IMR-90 (cell line): ENCODE results near the gene CLTRN. TPM values are rescaled to one million over a fixed set of nuclear protein-coding genes. Genes with fewer than 3 reads are reported as not detected.

Experiments
- ATAC-seq: fragments of 200-7000 bp; cut with Tn5 transposase; 2 replicates; pipeline ENCODE4 v1.9.1; 2020; ENCODE audit warnings: low read depth, mild to moderate bottlenecking, moderate library complexity
- Bru-seq: library from RNA; stranded (reverse); fragments of 400-500 nt; gene quantifications from one replicate; lab custom pipeline; 2021; lab: Mats Ljungman, UMichigan
- BruChase-seq, 2 experiments: library from RNA; stranded (reverse); fragments of 400-500 nt; gene quantifications; one replicate each; lab custom pipeline; 2021; lab: Mats Ljungman, UMichigan
- BruUV-seq: library from RNA; stranded (reverse); fragments of 400-500 nt; replicated peaks from 2 replicates; lab custom pipeline; 2021; lab: Mats Ljungman, UMichigan
- CTCF ChIA-PET: fragments of 300-600 bp; formaldehyde crosslinking; extraction: SDS; loops from one replicate; lab custom pipeline; 2021; ENCODE audit warnings: antibody characterized with exemption; lab: Yijun Ruan, JAX
- POLR2A ChIA-PET: fragments of 300-600 bp; sonication (Branson Sonifier 250); formaldehyde crosslinking; loops from one replicate; lab custom pipeline; 2022; ENCODE audit warnings: antibody characterized with exemption; ENCODE audit not compliant: unreplicated experiment; lab: Charles Lee
- DNase-seq: peaks from one replicate; pipeline ENCODE4 v3.0.0; 2013
- H2AFZ ChIP-seq: replicated peaks from 2 replicates; pipeline ENCODE3; 2013; ENCODE audit warnings: low read length, mild to moderate bottlenecking; ENCODE audit not compliant: poor library complexity
- H2AK5ac ChIP-seq: 2 replicates; pipeline ENCODE4 v1.6.1; 2013; ENCODE audit warnings: low read depth, low read length, inconsistent platforms
- H2AK9ac ChIP-seq: replicated peaks from 2 replicates; pipeline ENCODE3; 2013; ENCODE audit warnings: mild to moderate bottlenecking, low read depth, low read length, moderate library complexity; ENCODE audit not compliant: poor library complexity
- H2BK120ac ChIP-seq: 2 replicates; pipeline ENCODE4 v1.6.1; 2013; ENCODE audit warnings: low read depth, low read length, inconsistent platforms
- H2BK15ac ChIP-seq: 3 replicates; pipeline ENCODE4 v1.6.1; 2013; ENCODE audit warnings: low read depth, low read length, inconsistent platforms
- H2BK20ac ChIP-seq: 2 replicates; pipeline ENCODE4 v1.6.1; 2013; ENCODE audit warnings: low read depth, mild to moderate bottlenecking, inconsistent platforms, low read length, moderate library complexity
- H2BK5ac ChIP-seq: 2 replicates; pipeline ENCODE4 v1.6.1; 2013; ENCODE audit warnings: mild to moderate bottlenecking, low read depth, low read length, inconsistent platforms; ENCODE audit not compliant: poor library complexity, severe bottlenecking
- H3K14ac ChIP-seq: replicated peaks from 2 replicates; pipeline ENCODE4 v1.6.1; 2013; ENCODE audit warnings: low read depth, low read length, inconsistent platforms
- H3K18ac ChIP-seq: 2 replicates; pipeline ENCODE4 v1.6.1; 2013; ENCODE audit warnings: low read depth, low read length, control low read depth
- H3K23ac ChIP-seq: 2 replicates; pipeline ENCODE4 v1.6.1; 2013; ENCODE audit warnings: low read depth, low read length, inconsistent platforms
- H3K27ac ChIP-seq: 2 replicates; pipeline ENCODE4 v1.5.1; 2013; ENCODE audit warnings: mild to moderate bottlenecking, control low read depth, low read length; ENCODE audit not compliant: insufficient read depth
- H3K27me3 ChIP-seq: 2 replicates; pipeline ENCODE4 v1.6.1; 2013; ENCODE audit warnings: low read length; ENCODE audit not compliant: control insufficient read depth, insufficient read depth
- H3K36me3 ChIP-seq: 2 replicates; pipeline ENCODE4 v1.6.1; 2013; ENCODE audit warnings: low read length, mixed read lengths; ENCODE audit not compliant: control insufficient read depth, insufficient read depth
- H3K4ac ChIP-seq: 2 replicates; pipeline ENCODE4 v1.6.1; 2013; ENCODE audit warnings: low read depth, low read length, inconsistent platforms
- H3K4me1 ChIP-seq: 2 replicates; pipeline ENCODE4 v1.6.1; 2013; ENCODE audit warnings: low read length, mixed read lengths; ENCODE audit not compliant: control insufficient read depth, insufficient read depth
- H3K4me2 ChIP-seq: 2 replicates; pipeline ENCODE4 v1.6.1; 2013; ENCODE audit warnings: low read depth, mild to moderate bottlenecking, control low read depth, low read length, moderate library complexity
- H3K4me3 ChIP-seq: 2 replicates; pipeline ENCODE4 v1.5.1; 2013; ENCODE audit warnings: low read depth, mild to moderate bottlenecking, control low read depth, low read length, moderate library complexity; ENCODE audit not compliant: insufficient read depth
- H3K56ac ChIP-seq: 2 replicates; pipeline ENCODE4 v1.6.1; 2013; ENCODE audit warnings: low read length, inconsistent platforms; ENCODE audit not compliant: insufficient read depth; ENCODE audit errors: extremely low read depth
- H3K79me1 ChIP-seq, 2 experiments: 2 replicates each; pipeline ENCODE4 v1.6.1; 2013; ENCODE audit warnings: low read length in 2 of 2, inconsistent platforms in 1 of 2, low read depth in 1 of 2
- H3K9ac ChIP-seq: 2 replicates; pipeline ENCODE4 v1.6.1; 2013; ENCODE audit warnings: low read depth, low read length, control low read depth
- H3K9me1 ChIP-seq: 2 replicates; pipeline ENCODE4 v1.6.1; 2013; ENCODE audit warnings: low read length, inconsistent platforms; ENCODE audit not compliant: insufficient read depth
- H3K9me3 ChIP-seq: 2 replicates; pipeline ENCODE4 v1.6.1; 2013; ENCODE audit warnings: low read length; ENCODE audit not compliant: control insufficient read depth, insufficient read depth
- H4K20me1 ChIP-seq: 2 replicates; pipeline ENCODE4 v1.6.1; 2013; ENCODE audit warnings: low read length, inconsistent platforms; ENCODE audit not compliant: insufficient read depth
- H4K5ac ChIP-seq: 2 replicates; pipeline ENCODE4 v1.6.1; 2013; ENCODE audit warnings: mild to moderate bottlenecking, low read depth, low read length, control low read depth
- H4K8ac ChIP-seq, 2 experiments: 2 replicates each; pipeline ENCODE4 v1.6.1; 2013; ENCODE audit warnings: low read depth in 2 of 2, low read length in 2 of 2, control low read depth in 1 of 2, inconsistent platforms in 1 of 2
- H4K91ac ChIP-seq: 2 replicates; pipeline ENCODE4 v1.6.1; 2013; ENCODE audit warnings: low read depth, low read length, inconsistent platforms; ENCODE audit not compliant: insufficient read depth
- BHLHE40 ChIP-seq: fragments of 150-350 bp; IDR thresholded peaks from 2 replicates; pipeline ENCODE4 v1.6.1; 2016; ENCODE audit warnings: mild to moderate bottlenecking, low read depth, low read length
- CEBPB ChIP-seq: IDR thresholded peaks from 2 replicates; pipeline ENCODE4 v1.6.1; 2012; ENCODE audit warnings: low read depth, low read length, improper control_type of control experiment
- CHD1 ChIP-seq: IDR thresholded peaks from 2 replicates; pipeline ENCODE4 v1.6.1; 2012; ENCODE audit warnings: low read depth, low read length, improper control_type of control experiment
- ELK1 ChIP-seq: fragments of 150-350 bp; IDR thresholded peaks from 2 replicates; pipeline ENCODE4 v1.6.1; 2016; ENCODE audit warnings: low read depth, mild to moderate bottlenecking, low read length, moderate library complexity, borderline replicate concordance
- MAFK ChIP-seq: IDR thresholded peaks from 2 replicates; pipeline ENCODE4 v1.6.1; 2012; ENCODE audit warnings: low read depth, low read length, improper control_type of control experiment
- MXI1 ChIP-seq: IDR thresholded peaks from 2 replicates; pipeline ENCODE4 v1.6.1; 2012; ENCODE audit warnings: low read depth, mild to moderate bottlenecking, low read length, moderate library complexity, borderline replicate concordance
- POLR2A ChIP-seq: IDR thresholded peaks from 2 replicates; pipeline ENCODE4 v1.6.1; 2012; ENCODE audit warnings: mild to moderate bottlenecking, low read depth, low read length
- RAD21 ChIP-seq: IDR thresholded peaks from 2 replicates; pipeline ENCODE4 v1.6.1; 2012; ENCODE audit warnings: low read length, improper control_type of control experiment
- RCOR1 ChIP-seq: IDR thresholded peaks from 2 replicates; pipeline ENCODE4 v1.6.1; 2012; ENCODE audit warnings: mild to moderate bottlenecking, low read length, improper control_type of control experiment; ENCODE audit not compliant: insufficient replicate concordance
- RFX5 ChIP-seq: IDR thresholded peaks from 2 replicates; pipeline ENCODE4 v1.8.0; 2012; ENCODE audit warnings: low read depth, mild to moderate bottlenecking, low read length, moderate library complexity
- SMC3 ChIP-seq: fragments of 150-350 bp; IDR thresholded peaks from 2 replicates; pipeline ENCODE4 v1.6.1; 2016; ENCODE audit warnings: low read depth, mild to moderate bottlenecking, antibody characterized with exemption, low read length, moderate library complexity
- USF2 ChIP-seq: fragments of 150-350 bp; IDR thresholded peaks from 2 replicates; pipeline ENCODE4 v1.6.1; 2017; ENCODE audit warnings: mild to moderate bottlenecking, antibody characterized with exemption, low read length, low read depth
- WGBS, 2 experiments: methylation state at CpG; one replicate each; pipeline versions ENCODE4 v1.1.5 to v1.1.7; 2013; ENCODE audit warnings: missing lambda C conversion rate in 2 of 2; ENCODE audit not compliant: insufficient read length in 1 of 2; ENCODE audit errors: extremely low coverage in 2 of 2; 5-methylcytosine and 5-hydroxymethylcytosine counted together
- dilution Hi-C: fragments of 300-500 bp; cut with HindIII; formaldehyde crosslinking; loops from one replicate; pipeline ENCODE4 v1.14.3; 2018; ENCODE audit warnings: low sequenced_read_pairs; ENCODE audit not compliant: unreplicated experiment
- in situ Hi-C: fragments of 300-500 bp; cut with MboI; formaldehyde crosslinking; loops from 3 replicates; pipeline ENCODE4 v1.14.3; 2019; ENCODE audit warnings: low sequenced_read_pairs, inconsistent platforms, mixed read lengths
- intact Hi-C: fragments of 100-400 bp; cut with micrococcal nuclease; formaldehyde crosslinking; loops from 2 replicates; pipeline ENCODE4 v1.10.0; 2022
- long read RNA-seq: library from polyadenylated mRNA; unstranded; transcript quantifications from one replicate; pipeline ENCODE4 v2.0.0, GENCODE V29; 2021; ENCODE audit not compliant: unreplicated experiment
- polyA plus RNA-seq, 3 experiments: library from polyadenylated mRNA; depleted of rRNA; stranded (reverse); fragments of >200 nt; gene quantifications; 2 replicates each; pipeline ENCODE4 v1.2.3, GENCODE V29; 2012; ENCODE audit warnings: low replicate concordance in 1 of 3
- total RNA-seq: library from RNA; depleted of rRNA; stranded (reverse); fragments of >200 nt; gene quantifications from 2 replicates; pipeline ENCODE4 v1.2.3, GENCODE V29; 2012; rRNA removed

The CLTRN gene
- under 0.01 TPM in 2 replicates for total RNA-seq
- polyA plus RNA-seq (2012; rRNA removed), result 0.16 and 0.17 TPM in 2 replicates
- polyA plus RNA-seq (2012; cell fraction: cytosol; rRNA removed), result 0.04 TPM in 1 of 2 replicates, not detected in the other
- 0.03 and 0.68 TPM in 2 replicates for polyA plus RNA-seq (2012; cell fraction: nucleus; rRNA removed; ENCODE audit: low replicate concordance)
- Bru-seq, nascent RNA, result percentile 8 among the genes with signal in this experiment
- percentile 33 among the genes with signal in this experiment for BruChase-seq, experiment 1, labeled RNA remaining after a 6-hour chase
- BruChase-seq, experiment 2, labeled RNA remaining after a 2-hour chase, result percentile 31 among the genes with signal in this experiment
- long read RNA-seq, partial matches to known transcripts, result 1 of 1 reads
- long read RNA-seq, other reads (novel, unspliced or antisense), result 0 of 1 reads

DNA sequence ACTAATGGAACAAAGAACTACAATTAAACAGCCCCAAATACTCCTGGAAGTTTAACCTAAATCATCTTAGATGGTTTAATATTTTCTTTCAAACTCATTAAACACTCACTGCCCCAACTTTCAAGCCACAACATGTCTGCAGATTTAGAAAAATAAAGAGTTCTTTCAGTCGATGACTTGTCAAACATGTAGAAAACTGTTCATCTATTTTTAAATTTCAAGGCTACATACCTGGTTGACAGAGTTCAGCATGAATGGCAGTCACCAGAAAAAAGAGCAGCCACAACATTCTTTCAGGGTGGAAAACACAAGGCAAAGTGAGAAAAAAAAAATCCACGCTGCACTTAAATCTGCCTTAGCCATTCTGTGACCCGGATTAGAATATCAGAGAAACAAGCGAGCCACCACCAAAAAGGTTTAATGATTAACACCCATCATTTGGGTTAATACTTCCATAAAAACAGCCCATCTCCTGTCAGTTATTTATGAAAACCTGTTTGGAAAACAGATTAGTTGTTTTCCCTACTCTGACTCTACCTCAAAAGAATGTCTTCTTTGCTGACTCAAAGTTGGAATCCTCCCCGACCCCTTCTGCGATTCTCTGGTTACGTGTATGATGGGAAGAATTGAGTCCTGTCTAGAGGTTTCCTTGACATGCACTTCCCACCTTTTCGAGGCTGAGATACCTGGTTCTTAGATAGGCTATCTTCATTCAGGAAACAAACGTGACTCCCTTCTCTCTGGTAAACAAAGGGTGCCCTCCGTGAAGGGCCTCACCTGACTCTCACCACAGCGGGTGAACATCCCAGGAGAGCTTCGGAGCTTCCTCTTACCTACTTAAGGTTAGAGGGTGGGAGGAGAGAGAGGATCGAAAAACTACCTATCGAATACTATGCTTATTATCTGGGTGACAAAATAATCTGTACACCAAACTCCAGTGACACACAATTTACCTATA, at the start of gene CLTRN:
Gene CLTRN, minus strand, starts transcription at position 319 of the 958 bp plus-strand sequence. Its CDS starts 30 bp downstream, at position 289.
- BruUV-seq, result no TSS peak
- Histone ChIP-seq H3K4ac (no peak within 1 kb of the TSS), H3K27me3 (peaks cover 25% of the 10 kb centered on the region), H4K91ac (no peak within 1 kb of the TSS), H2BK5ac (no peak within 1 kb of the TSS), H3K27ac (no peak within 1 kb of the TSS), H4K5ac (no peak within 1 kb of the TSS), H4K20me1 (no peaks in the 10 kb centered on the region), H2BK15ac (no peak within 1 kb of the TSS), H2AFZ (no peak within 1 kb of the TSS), H4K8ac (no peak within 1 kb of the TSS), H2AK9ac (no peak within 1 kb of the TSS), H3K4me2 (no peak within 1 kb of the TSS), H3K4me3 (no peak within 1 kb of the TSS), H3K9me3 (no peaks in the 10 kb centered on the region), H3K36me3 (no peaks in the 10 kb centered on the region), H3K56ac (no peak within 1 kb of the TSS), H3K4me1 (no peaks in the 10 kb centered on the region), H3K14ac (no peak within 1 kb of the TSS), H2AK5ac (no peak within 1 kb of the TSS), H3K23ac (no peak within 1 kb of the TSS), H3K9ac (no peak within 1 kb of the TSS), H3K79me1 (no peaks in the 10 kb centered on the region), H2BK20ac (no peak within 1 kb of the TSS), H2BK120ac (no peak within 1 kb of the TSS), H3K9me1 (no peaks in the 10 kb centered on the region), H3K18ac (no peak within 1 kb of the TSS)
- intact Hi-C loops (no loop called here), dilution Hi-C loops (no loop called here), in situ Hi-C loops (no loop called here)
- ATAC-seq, result no peak
- DNase-seq, result no peak
- CTCF ChIA-PET, result no interaction called here
- POLR2A ChIA-PET, result no interaction called here
- WGBS, 2 experiments, result no CpG with 5 or more reads among the region's 14 CpGs
- TF ChIP-seq MAFK, result no peak
- no peak for TF ChIP-seq BHLHE40
- no peak for TF ChIP-seq RFX5
- TF ChIP-seq CEBPB, result no peak
- no peak for TF ChIP-seq POLR2A
- TF ChIP-seq RAD21, result no peak
- no peak for TF ChIP-seq MXI1
- no peak for TF ChIP-seq SMC3
- TF ChIP-seq USF2, result no peak
- no peak for TF ChIP-seq CHD1
- TF ChIP-seq ELK1, result no peak
- no peak for TF ChIP-seq RCOR1
